HG02610 (cell line): Measurements from ENCODE around the gene AOAH.

Experiments used
- ATAC-seq: cut with Tn5 transposase; IDR thresholded peaks from one replicate; pipeline ENCODE4 v1.9.1; 2021; ENCODE audit warnings: mild to moderate bottlenecking, moderate library complexity; ENCODE audit not compliant: unreplicated experiment

The AOAH gene

GRCh38 chr7:36602934-36603887 lies 121.1 kb downstream of the AOAH start:
- ATAC-seq: no peak

DNA sequence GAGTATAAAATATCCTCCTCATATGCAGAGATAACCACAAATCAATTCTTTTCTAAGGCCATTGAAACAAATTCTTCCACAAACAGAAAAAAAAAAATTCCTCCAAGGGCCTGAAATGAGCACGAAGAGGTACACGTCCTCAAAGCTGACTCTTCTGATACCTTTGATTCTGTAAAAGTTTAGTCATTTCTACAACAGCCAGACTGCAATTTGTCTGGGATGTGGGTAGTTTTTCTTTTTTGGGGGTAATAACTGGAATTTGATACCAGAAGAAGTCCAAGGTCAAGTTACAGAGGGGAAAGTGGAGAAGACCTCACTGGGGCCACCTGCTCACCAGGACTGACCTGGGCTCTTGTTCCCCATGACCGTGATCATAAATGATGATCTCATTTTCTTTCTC lies 121.8 kb downstream of the AOAH start:
- ATAC-seq: no peak

DNA sequence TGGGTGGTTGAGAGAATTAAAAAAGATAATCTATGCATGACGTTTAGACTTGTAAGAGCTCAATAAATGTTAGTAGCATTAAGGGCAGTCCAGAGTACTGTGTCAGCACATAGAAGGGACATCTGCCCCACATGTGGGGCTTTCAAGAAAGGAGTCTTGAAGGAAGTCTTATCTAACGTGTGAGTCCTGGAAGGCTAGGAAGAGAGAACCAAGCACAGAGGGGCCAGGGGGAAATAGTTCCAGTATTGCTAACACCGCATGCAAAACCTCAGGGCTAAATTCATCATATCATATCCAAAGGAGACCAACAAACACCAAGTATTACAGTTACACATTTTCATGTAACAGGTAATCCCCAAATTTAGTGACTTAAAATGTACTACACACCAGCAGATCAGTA lies 122.7 kb downstream of the AOAH start:
- no peak for ATAC-seq

GRCh38 chr7:36600869-36601530 lies 123.3 kb downstream of the AOAH start:
- no peak for ATAC-seq

DNA sequence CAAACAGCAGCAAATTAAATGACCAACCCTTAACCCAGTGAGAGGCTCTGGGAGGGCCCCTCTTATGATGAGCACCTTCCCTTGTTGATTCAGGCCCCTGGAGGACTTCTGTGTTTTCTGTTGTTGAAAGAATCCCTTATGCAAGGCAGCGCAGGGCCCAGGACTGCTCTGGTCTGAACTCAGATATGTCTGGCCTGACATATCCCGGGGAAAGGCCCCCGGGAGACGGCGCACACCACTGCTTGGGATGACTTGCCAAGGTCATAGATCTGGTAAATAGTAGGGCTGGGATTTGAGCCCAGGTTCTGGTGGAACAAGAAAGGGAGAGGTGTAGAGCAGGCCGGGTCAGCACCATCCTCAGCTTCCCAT lies 124.0 kb downstream of the AOAH start:
- no peak for ATAC-seq

DNA sequence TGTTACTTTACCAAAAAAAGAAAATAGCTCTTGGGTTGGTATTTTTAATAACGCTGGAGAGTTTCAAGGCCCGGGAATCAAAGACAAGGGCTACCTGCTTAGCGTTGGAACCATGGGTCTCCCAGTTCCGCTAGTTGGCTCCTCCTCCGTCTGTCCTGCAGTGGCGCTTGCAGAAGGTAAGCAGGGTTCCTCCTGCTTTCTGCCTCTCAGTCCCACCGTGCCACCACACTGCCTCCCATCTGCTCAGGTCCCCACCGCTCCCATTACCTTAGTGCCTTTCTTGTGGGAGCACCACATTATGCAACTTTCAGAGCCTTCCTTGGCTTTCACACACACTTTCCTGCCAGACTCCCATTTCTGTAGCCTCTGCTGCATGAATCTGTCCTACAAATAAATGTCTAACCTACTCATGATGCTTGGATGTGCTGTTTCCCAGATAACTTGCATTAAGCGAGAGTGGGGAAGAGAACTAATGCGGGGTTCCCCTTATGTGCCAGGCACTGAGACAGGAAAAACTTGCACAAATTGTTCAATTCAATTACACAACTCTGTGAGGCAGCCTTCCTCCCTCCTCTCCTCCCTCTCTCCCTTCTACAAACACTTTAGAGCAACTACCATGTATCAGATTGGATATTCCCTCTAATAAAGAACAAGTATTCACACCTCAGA lies 124.5 kb downstream of the AOAH start:
- ATAC-seq: no peak

GRCh38 chr7:36598054-36598674 lies 126.1 kb downstream of the AOAH start:
- ATAC-seq: no peak

- ATAC-seq: no peak
Observed at GRCh38 chr7:36597090-36597773, 127.1 kb downstream of the AOAH start.

GRCh38 chr7:36594445-36594844 lies 129.8 kb downstream of the AOAH start:
- no peak for ATAC-seq

GRCh38 chr7:36591636-36592035 lies 132.7 kb downstream of the AOAH start:
- no peak for ATAC-seq

- no peak for ATAC-seq
Observed at GRCh38 chr7:36589391-36589790, 134.9 kb downstream of the AOAH start.

GRCh38 chr7:36583318-36583717 lies 141.0 kb downstream of the AOAH start:
- no peak for ATAC-seq

GRCh38 chr7:36575832-36576231 lies 148.5 kb downstream of the AOAH start:
- no peak for ATAC-seq

DNA sequence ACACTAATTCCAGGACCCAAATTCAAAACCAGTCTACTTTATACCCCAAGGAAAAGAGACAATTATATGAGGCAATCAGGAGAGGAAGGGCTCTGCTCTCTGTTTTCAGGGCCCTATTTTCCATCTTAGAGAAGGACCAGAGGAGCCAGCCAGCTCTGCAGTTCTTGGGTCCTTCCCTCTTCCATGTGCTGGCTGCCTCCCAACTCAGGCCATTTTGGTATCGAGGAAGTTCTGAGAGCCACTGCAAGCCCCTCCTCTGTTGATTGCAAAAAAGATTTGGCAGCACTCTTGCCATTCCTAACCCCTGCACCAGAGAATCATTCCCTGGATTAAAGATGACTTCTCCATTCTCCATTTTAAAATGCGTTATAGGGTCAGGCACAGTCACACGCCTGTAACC lies 151.2 kb downstream of the AOAH start:
- no peak for ATAC-seq

- ATAC-seq: no peak
Observed at GRCh38 chr7:36571190-36571560, 153.1 kb downstream of the AOAH start.

DNA sequence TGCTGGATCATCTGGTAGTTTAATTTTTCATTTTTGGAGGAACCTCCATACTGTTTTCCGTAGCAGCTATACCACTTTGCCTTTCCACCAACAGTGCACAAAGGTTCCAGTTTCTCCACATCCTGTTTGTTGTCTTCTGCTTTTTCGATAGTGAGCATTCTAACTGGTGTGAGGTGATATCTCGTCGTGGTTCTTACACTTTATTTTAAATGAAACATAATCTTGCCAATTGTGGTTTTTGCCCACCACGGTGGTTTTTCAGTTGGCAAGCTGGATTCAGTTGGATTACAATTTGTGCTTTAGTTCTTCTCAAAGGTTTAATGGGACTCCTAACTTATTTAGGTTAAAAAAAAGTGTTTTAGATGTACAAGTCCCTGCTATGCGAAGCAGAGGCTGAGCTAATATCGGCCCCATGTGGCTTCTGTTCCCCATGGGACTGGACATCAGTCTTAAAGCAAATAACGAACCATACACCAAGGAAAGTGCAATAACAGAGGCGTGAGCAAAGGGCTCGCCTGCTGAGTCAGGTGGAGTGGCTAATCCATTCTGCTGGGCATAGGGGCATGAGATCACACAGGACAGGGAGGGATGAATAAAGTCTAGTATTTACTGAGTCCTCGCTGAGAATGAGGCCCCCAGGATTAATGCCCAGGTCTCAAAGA lies 153.6 kb downstream of the AOAH start:
- no peak for ATAC-seq

DNA sequence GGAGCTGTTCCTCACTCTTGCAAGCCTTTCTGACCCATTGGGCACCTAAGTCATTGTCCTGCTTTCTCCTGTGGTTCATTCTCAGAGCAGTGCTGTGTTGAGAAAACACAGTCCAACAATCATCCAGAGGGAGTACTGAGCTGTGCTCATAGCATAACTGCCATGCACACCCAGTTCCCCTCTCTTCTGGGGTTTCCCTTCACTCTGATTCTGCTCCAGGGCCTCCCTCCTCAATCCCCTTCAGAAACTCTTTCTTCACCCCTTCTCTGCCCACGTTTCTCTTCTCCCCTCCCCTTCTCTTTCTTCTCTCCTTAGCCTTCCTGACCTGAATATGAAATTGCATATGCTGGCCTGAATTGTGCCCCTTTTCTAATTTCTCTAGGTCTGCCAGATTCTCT lies 155.8 kb downstream of the AOAH start:
- no peak for ATAC-seq

DNA sequence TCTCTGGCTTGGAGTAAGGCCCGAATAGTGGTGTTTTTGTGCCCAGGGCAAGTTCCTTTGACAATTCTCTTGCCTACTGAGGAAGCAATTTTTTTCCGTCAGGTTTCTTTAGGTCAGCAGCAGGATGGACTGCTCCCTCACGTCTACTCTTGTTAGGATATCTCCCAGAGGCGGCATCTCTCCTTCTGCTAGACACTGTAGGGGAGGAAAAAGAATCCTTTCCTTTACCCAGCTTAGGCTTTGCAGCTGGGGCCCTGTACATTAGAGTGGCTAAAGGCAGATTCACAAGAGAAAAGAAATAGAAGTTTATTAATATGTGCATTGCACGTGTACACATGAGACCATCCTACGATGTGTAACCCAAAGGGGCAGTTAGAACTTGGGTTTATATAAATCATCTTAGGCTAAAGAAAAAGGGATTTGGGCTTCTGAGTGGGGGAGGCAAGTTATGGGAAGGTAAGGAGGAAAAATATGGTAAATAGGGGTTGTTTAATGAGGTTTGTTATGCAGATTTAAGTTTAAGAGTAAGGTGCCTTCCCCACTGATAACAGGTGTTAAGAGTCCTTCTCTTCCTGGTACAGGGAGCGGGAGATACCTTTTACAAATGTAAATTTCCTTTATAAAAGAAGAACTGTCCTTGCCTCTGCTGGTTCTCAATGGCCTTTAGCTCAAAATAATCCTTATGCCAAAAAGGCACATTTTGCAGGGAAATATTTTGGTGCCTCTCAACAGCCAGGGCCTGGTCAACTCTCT lies 156.4 kb downstream of the AOAH start:
- ATAC-seq: no peak

DNA sequence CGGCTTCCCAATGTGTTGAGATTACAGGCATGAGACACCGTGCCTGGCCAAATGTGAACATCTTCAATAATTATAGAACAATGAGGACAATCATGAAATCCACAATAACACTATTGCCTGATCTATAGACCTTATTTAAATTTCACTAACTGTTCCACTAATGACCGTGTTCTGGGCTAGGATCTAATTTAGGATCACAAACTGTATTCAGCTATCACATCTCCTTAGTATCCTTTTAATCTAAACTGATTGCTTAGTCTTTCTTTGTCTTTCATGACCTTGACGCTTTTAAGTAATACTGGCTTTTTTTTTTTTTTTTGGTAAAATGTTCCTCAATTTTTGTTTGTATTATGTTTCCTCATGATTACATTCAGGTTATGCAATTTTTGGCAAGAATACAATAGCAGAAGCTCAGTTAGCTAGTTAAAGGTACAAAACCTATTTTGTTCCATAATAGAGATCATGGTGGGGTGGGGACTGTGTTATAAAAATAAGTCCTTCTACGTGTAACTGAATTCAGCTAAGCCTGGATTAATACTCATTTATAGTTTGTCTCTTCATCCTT lies 158.4 kb downstream of the AOAH start:
- no peak for ATAC-seq
